Activated CD4-positive, alpha-beta memory T cell treated with anti-CD3 and anti-CD28 coated beads for 36 hours (primary cell): ENCODE results near the gene TXNRD2. TPM values are rescaled to one million over a fixed set of nuclear protein-coding genes. Genes with fewer than 3 reads are reported as not detected.
A peak's percentile ranks its signal among the peaks of the same experiment; 100 is the strongest.

ENCODE experiments used
- CTCF ChIA-PET: fragments of 350-600 bp; sonication (Branson Sonifier 250); formaldehyde crosslinking; loops from one replicate; lab custom pipeline; 2021; ENCODE audit warnings: antibody characterized with exemption, inconsistent platforms; lab: Charles Lee
- POLR2A ChIA-PET: fragments of 350-600 bp; sonication (Branson Sonifier 250); formaldehyde crosslinking; loops from one replicate; lab custom pipeline; 2021; ENCODE audit warnings: antibody characterized with exemption; lab: Charles Lee
- DNase-seq: peaks from one replicate; pipeline ENCODE4 v3.0.0-alpha.2; 2020
- H3K27ac Mint-ChIP-seq: one replicate; pipeline ENCODE4 v1.8.0; 2021; ENCODE audit warnings: mixed read lengths
- H3K27me3 Mint-ChIP-seq: one replicate; pipeline ENCODE4 v1.8.0; 2021; ENCODE audit warnings: mixed read lengths
- H3K36me3 Mint-ChIP-seq: one replicate; pipeline ENCODE4 v1.8.0; 2021; ENCODE audit warnings: mixed read lengths
- H3K4me1 Mint-ChIP-seq: one replicate; pipeline ENCODE4 v1.8.0; 2021; ENCODE audit warnings: low read depth, mixed read lengths
- H3K4me3 Mint-ChIP-seq: one replicate; pipeline ENCODE4 v1.8.0; 2021; ENCODE audit warnings: mild to moderate bottlenecking, mixed read lengths
- H3K9me3 Mint-ChIP-seq: one replicate; pipeline ENCODE4 v1.8.0; 2021; ENCODE audit warnings: mixed read lengths
- intact Hi-C: fragments of 100-400 bp; cut with micrococcal nuclease; formaldehyde crosslinking; loops from one replicate; pipeline ENCODE4 v1.15.1; 2023
- total RNA-seq, 2 experiments: library from RNA; stranded (reverse); gene quantifications; one replicate each; pipeline ENCODE4 v1.2.3, GENCODE V29; 2021

TXNRD2 gene
- total RNA-seq, 2 experiments from 2014 or later, result 23.3 to 23.4 TPM

- no peaks in the 10 kb centered on the region for H3K9me3 Mint-ChIP-seq
- no peak for DNase-seq
- intact Hi-C loops, result no loop called here
- H3K4me1 Mint-ChIP-seq, result peaks cover 30% of the 10 kb centered on the region
- H3K27ac Mint-ChIP-seq, result no peak overlapping the region
- POLR2A ChIA-PET, result no interaction called here
- no peaks in the 10 kb centered on the region for H3K27me3 Mint-ChIP-seq
- CTCF ChIA-PET, result no interaction called here
- H3K36me3 Mint-ChIP-seq, result peaks cover 18% of the 10 kb centered on the region
- no peak overlapping the region for H3K4me3 Mint-ChIP-seq
Measured at GRCh38 chr22:19849835-19850762, 91.5 kb downstream of the TXNRD2 start.

DNA sequence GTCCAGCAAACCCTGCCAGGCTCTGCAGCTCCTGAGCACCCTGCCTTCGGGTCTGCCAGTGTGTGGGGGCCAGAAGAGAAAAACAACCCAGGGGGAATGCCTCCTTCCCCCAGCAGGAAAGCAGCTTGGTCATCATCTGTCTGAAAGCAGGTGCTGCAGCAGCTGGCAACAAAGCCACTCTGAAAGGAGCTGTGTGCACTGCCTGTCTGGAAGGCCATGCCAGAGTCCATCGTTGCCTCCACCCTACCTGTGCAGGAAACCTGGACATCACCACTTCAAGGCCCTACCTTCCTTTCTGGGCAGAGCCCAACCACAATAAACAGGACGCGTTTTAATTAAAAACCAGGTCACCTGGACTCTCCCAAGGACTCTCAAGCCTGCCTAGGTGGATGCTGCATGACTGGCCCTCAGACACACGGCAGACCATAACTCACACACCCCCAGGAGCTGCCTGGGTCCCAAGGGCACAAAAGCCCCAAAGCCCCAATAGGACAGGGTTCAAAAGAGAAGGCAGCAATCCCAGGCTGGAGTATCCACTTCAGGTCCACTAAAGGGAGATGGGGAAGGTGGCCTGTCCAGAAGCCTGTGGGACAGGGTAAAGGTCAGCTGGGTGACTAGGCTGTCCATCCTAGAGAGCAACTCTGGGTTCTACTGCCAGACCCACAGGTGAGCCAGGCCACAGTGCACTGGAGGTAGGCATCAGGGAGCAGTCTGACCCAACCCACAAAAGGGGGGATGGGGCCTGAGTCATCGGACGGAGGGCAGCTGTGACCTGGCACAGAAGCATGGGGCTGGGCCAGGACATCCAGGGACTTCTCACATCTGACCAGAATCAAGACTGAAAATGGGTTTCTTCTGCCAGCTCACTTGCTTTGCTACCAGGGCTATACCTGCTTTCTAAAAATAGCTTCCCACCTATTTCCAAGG, 93.1 kb downstream of the TXNRD2 start:
- H3K27me3 Mint-ChIP-seq, result no peaks in the 10 kb centered on the region
- CTCF ChIA-PET, result interaction anchor here (0.7 kb wide), 1 partner anchor 118 kb away, joined by 3 read pairs; no protein-coding TSS in a partner anchor
- H3K9me3 Mint-ChIP-seq, result no peaks in the 10 kb centered on the region
- H3K27ac Mint-ChIP-seq, result no peak overlapping the region
- peaks cover 18% of the 10 kb centered on the region for H3K36me3 Mint-ChIP-seq
- POLR2A ChIA-PET, result interaction anchor here (0.9 kb wide), 1 partner anchor 43 kb away, joined by 3 read pairs; no protein-coding TSS in a partner anchor
- intact Hi-C loops, result no loop called here
- peaks cover 34% of the 10 kb centered on the region for H3K4me1 Mint-ChIP-seq
- no peak for DNase-seq
- no peak overlapping the region for H3K4me3 Mint-ChIP-seq

DNA sequence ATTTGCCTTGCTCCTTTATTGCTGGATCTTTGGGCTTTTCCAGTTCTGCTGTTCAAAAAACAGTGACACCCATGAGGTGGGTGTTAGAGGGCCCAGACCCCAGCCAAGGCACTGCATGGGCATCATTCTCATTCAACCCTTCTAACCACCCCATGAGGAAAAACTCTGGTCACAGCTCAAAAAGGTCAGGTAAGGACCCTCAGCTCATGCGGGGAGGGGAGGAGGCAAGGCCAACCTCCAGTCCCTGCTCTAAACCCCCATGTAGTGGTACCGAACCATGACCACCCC, 94.3 kb downstream of the TXNRD2 start:
- H3K36me3 Mint-ChIP-seq, result peaks cover 18% of the 10 kb centered on the region
- H3K27me3 Mint-ChIP-seq, result no peaks in the 10 kb centered on the region
- intact Hi-C loops, result no loop called here
- H3K27ac Mint-ChIP-seq, result no peak overlapping the region
- POLR2A ChIA-PET, result no interaction called here
- peaks cover 22% of the 10 kb centered on the region for H3K4me1 Mint-ChIP-seq
- no peak for DNase-seq
- no peaks in the 10 kb centered on the region for H3K9me3 Mint-ChIP-seq
- H3K4me3 Mint-ChIP-seq, result no peak overlapping the region
- CTCF ChIA-PET, result no interaction called here

DNA sequence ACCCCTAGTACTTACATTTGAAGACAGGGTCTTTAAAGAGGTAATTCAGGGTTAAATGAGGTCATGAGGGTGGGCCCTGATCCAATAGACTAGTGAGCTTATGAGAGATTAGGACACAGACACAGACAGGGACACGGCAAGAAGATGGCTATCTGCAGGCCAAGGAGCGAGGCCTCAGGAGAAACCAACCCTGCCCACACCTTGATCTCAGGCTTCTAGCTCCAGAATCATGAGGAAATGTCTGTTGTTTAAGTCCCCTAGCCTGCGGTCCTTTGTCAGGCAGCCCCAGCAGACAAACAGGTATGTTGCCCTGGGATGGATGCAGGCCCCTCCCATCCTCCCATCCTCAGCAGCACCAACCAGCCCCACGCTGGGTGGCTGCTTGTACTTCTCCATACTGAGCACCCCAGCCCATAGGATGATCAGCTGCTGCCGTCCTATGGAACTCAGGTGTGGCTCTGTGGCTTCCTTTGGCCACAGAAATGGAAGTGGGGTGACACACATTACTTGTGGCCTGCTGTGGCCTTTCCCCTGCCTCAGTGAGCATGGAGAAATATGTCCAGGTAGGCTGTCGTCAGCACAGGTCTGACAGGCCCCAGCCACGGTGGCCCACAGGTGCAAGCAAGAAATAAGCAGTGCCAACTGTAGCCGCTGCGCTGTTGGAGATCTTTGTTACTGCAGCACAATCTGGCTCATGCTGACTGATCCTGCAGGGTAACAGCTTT, 94.8 kb downstream of the TXNRD2 start:
- Mint-ChIP-seq H3K27me3 (no peaks in the 10 kb centered on the region), H3K9me3 (no peaks in the 10 kb centered on the region), H3K36me3 (peaks cover 18% of the 10 kb centered on the region), H3K27ac (no peak overlapping the region), H3K4me3 (no peak overlapping the region), H3K4me1 (peaks cover 18% of the 10 kb centered on the region)
- CTCF ChIA-PET, result no interaction called here
- intact Hi-C loops, result no loop called here
- no peak for DNase-seq
- POLR2A ChIA-PET, result no interaction called here

GRCh38 chr22:19845054-19845722, 96.4 kb downstream of the TXNRD2 start:
- H3K27me3 Mint-ChIP-seq, result no peaks in the 10 kb centered on the region
- no peak overlapping the region for H3K27ac Mint-ChIP-seq
- POLR2A ChIA-PET, result no interaction called here
- intact Hi-C loops, result no loop called here
- peaks cover 13% of the 10 kb centered on the region for H3K36me3 Mint-ChIP-seq
- DNase-seq, result no peak
- H3K4me1 Mint-ChIP-seq, result peaks cover 18% of the 10 kb centered on the region
- CTCF ChIA-PET, result interaction anchor here (0.9 kb wide), 1 partner anchor 114 kb away, joined by 3 read pairs; no protein-coding TSS in a partner anchor
- no peaks in the 10 kb centered on the region for H3K9me3 Mint-ChIP-seq
- H3K4me3 Mint-ChIP-seq, result no peak overlapping the region

GRCh38 chr22:19844377-19845053, 97.1 kb downstream of the TXNRD2 start:
- ChIA-PET CTCF (interaction anchor here (0.9 kb wide), 1 partner anchor 114 kb away, joined by 3 read pairs; no protein-coding TSS in a partner anchor), POLR2A (no interaction called here)
- H3K36me3 Mint-ChIP-seq, result peaks cover 13% of the 10 kb centered on the region
- H3K27ac Mint-ChIP-seq, result peak overlapping the region; percentile 51
- peak; percentile 40 for DNase-seq
- peaks cover 13% of the 10 kb centered on the region for H3K4me1 Mint-ChIP-seq
- no peak overlapping the region for H3K4me3 Mint-ChIP-seq
- intact Hi-C loops, result no loop called here
- no peaks in the 10 kb centered on the region for H3K9me3 Mint-ChIP-seq
- no peaks in the 10 kb centered on the region for H3K27me3 Mint-ChIP-seq

GRCh38 chr22:19843857-19844376, 97.7 kb downstream of the TXNRD2 start:
- no peak for DNase-seq
- POLR2A ChIA-PET, result no interaction called here
- no peak overlapping the region for H3K4me3 Mint-ChIP-seq
- H3K4me1 Mint-ChIP-seq, result peaks cover 12% of the 10 kb centered on the region
- peaks cover 13% of the 10 kb centered on the region for H3K36me3 Mint-ChIP-seq
- CTCF ChIA-PET, result interaction anchor here (0.9 kb wide), 1 partner anchor 113 kb away, joined by 3 read pairs; no protein-coding TSS in a partner anchor
- no peaks in the 10 kb centered on the region for H3K27me3 Mint-ChIP-seq
- intact Hi-C loops, result no loop called here
- no peaks in the 10 kb centered on the region for H3K9me3 Mint-ChIP-seq
- no peak overlapping the region for H3K27ac Mint-ChIP-seq

DNA sequence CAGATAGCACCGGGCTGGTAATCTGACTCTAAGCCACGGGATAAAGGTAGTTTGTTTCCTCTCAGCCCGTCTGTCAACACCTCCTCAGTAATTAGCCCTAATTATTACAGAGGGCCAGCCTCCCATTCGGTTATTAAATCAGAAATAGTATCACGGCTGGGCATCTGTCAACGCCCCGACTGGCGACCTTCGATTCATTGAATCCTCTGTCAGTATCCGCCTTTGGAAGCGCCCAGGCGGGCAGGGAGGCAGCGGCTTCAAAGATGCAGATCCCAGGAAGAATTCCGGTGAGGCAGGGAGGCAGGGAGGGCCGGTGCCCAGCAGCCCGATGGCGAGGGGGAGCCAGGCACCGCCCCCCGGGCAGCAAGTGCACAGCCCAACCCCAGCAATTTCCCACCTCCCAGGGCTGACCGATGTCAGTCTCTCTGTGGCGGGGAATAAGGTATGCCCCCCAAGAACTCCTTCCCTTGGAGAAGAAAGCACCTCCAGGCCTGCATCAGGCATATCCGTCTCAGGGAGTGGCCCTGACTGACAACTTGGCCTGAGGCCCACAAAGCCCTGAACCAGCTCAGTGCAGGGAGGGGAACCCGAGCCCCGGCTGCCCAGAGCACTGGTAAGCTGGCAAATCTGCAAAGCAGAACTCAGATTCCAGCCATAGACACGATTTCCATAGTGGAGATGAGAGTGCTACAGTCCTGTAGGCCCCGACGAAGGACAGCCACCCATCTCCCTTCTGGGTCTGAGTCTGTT, 98.3 kb downstream of the TXNRD2 start:
- intact Hi-C loops, result no loop called here
- H3K36me3 Mint-ChIP-seq, result peaks cover 13% of the 10 kb centered on the region
- ChIA-PET POLR2A (no interaction called here), CTCF (interaction anchor here (1.2 kb wide), 1 partner anchor 11 kb away, joined by 3 read pairs; no protein-coding TSS in a partner anchor)
- no peaks in the 10 kb centered on the region for H3K27me3 Mint-ChIP-seq
- no peak for DNase-seq
- no peak overlapping the region for H3K4me3 Mint-ChIP-seq
- peaks cover 12% of the 10 kb centered on the region for H3K4me1 Mint-ChIP-seq
- H3K27ac Mint-ChIP-seq, result no peak overlapping the region
- H3K9me3 Mint-ChIP-seq, result no peaks in the 10 kb centered on the region

- Mint-ChIP-seq H3K27ac (no peak overlapping the region), H3K9me3 (no peaks in the 10 kb centered on the region), H3K4me1 (peaks cover 12% of the 10 kb centered on the region), H3K36me3 (peaks cover 8% of the 10 kb centered on the region), H3K27me3 (no peaks in the 10 kb centered on the region), H3K4me3 (no peak overlapping the region)
- ChIA-PET POLR2A (no interaction called here), CTCF (interaction anchor here (1.2 kb wide), 1 partner anchor 10 kb away, joined by 3 read pairs; no protein-coding TSS in a partner anchor)
- no peak for DNase-seq
- intact Hi-C loops, result no loop called here
Measured at GRCh38 chr22:19842393-19843106, 99.1 kb downstream of the TXNRD2 start.
